Measurements from ENCODE around the gene TLE3.
A peak's percentile ranks its signal among the peaks of the same experiment; 100 is the strongest.
"Not testable (repeated sequence)": the region's sequence is repeated elsewhere in the genome, so short reads cannot be mapped to it uniquely, and the experiment has no call there.

TLE3 gene

DNA sequence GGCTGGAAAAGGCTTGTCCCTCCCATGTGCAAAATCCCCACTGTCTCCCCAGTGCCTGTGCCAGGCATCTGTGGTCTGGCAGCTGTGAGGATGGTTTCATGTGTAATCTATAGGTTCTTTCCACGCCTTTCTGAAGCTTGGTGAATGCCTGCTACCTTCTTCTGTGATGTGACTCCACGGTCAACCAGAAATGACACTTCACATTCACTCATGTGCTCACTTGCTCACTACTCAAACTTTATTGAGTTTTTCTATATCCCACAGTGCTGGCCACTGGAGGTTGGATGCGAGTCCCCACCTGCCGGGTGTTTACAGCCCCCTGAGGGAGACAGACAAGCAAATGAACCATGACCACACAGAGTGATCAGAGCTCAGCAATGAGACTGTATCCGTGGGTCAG lies 27.9 kb upstream of the TLE3 start:
- peak; percentile 57 to 75 for DNase-seq

DNA sequence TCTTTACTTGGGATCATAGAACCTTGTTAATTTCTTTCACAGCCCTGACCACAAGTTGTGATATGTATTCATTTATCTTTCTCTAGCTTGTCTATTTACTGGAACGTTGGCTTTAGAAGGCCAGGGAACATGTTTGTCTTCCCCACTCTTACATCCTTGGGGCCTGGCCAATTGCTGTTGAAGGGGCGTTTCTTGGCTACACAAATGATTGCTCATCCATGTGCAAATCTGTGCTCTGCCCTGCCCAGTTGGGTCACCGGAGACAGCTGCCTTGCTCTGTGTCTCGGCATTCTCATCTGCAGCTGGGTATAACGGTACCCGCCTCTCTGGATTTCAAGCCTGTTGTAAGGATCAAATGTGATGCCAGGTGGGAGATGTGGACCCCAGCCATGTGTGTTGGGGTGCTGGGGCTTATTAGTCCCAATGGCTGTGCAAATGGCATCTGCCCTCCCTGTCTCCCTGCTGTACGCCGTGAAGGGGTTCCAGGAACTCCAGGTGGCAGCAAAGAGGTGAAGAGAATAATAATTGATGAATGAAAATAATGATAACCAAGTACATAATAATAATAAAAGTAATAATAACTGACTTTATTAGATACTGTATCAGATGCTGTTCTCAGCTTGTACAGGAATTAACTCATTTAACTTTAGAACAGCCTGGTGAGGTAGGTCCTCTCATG lies 24.0 kb upstream of the TLE3 start:
- no peak for DNase-seq

DNA sequence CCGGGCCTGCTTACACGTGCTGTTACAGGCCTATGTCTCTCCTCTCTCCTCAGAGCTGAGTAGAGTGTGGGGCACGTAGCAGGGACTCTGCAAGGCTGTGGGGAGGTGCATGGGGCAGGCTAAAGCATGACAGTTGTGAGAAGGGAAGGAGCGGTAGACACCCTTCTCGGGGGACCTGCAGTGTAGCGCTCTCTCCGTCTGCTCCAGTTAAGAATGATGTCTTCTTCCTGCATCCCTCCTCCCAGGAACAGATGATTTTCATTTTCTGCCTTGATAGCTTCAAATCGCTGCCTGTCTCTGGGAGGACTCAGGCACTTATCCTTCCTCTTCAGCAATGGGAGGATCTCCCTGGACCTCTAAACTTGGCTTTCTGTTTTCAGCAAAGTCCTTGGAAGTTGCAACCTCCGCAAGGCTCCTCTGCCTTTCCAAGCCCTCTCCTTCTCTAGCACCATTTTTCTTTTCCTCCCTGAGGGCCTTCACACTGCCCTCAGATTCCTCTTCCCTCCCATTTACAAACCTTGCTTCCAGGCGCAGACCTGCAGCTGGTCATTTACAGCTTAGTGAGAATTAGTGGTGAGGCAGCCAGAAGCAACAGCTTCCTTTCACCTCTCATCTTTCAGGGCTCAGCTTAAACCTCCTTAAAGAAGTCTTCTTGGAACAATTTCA lies 23.4 kb upstream of the TLE3 start:
- no peak for DNase-seq

DNA sequence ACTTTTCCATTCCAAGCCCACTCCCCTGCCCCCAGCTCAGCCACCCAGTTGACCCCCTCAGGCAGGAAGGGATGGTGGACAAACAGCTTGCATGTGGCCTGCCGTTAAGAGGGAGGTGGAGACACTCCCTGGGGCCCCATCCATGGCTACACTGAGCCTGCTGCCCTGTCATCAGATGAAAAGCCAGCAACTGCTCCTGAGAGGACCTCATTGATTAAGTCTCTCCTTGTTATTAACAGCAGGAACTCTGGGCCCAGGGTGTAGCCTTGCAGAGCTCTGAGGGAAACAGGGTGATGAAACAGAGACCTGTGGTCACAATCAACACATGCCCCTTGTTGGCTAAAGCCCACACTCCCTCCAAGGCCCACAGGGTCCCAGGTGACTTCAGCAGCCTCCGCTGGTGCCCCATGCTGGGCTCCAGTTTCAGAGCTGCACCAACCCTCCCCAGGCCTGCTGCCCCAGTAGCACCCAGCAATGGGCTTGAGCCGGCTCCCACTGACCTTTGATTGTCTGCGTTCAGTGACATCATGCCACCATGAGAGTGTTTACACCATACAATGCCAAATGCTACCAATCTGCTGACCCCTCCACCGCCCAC lies 22.3 kb upstream of the TLE3 start:
- no peak for DNase-seq

DNA sequence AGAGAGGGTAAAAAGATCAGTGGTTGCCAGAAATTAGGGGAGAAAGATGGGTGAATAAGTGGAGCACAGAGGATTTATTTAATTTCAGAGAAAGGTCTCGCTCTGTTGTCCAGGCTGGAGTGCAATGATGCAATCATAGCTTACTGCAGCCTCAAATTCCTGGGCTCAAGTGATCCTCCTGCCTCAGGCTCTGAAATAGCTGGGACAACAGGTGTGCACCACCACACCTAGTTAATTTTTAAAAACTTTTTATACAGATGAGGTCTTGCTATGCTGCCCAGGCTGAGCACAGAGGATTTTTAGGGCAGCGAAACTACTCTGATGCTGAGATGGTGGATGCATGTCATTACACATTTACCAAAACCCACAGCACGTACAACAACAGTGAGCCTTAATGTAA lies 20.9 kb upstream of the TLE3 start:
- DNase-seq = no peak

DNA sequence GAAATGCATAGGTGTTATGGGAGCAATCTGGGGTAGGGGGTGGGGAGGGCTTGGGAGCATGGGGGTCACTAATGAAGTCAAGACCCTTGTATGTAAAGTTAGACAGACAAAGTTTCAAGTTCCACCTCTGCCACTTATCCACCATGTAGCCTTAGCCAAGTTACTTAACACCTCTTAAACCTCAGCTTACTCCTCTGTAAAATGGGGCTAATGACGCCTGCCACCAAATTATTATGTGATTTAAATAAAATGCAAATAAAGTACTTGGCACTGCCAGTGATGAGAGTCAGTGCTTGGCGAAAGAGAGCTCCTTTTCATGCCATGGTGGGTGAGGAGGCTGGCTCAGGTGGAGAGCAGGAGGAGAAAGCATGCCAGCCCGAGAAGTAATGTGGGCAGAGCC lies 18.6 kb upstream of the TLE3 start:
- DNase-seq = no peak

DNA sequence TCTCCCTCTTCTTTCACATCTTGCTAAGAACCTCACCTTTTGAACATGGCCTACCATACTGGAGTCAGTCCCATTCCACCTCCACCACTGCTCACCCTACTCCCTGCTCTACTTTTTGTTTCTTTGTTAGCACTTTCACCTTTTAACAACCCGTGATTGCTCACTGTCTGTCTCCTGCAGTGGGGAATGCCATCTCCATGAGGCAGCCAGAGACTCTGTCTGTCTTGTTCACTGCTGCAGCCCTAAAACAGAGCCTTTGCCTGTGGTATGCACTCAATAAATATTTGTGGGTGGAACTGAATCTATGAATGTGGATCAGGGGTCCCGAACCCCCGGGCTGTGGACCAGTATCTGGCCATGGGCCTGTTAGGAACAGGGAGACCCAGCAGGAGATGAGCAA lies 16.5 kb upstream of the TLE3 start:
- DNase-seq = no peak

DNA sequence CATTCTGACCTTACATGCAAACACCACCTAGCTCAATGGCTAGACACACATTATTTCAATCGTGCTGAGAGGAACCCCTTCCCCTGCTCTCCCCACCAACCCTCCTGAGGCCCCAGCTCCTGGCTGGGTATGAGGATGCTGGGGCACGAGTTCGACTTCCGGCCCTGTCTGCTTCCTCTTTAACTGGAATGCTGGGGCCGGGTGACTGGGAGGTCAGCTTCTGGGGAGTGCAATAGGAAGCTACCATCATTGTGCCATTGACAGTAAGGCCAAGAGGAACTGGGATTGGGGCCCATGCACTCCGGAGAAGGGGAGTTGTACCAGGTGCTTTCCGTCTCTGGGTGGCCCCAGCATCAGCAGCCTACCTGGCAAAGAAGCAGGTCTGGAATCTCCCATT lies 15.6 kb upstream of the TLE3 start:
- DNase-seq = no peak

DNA sequence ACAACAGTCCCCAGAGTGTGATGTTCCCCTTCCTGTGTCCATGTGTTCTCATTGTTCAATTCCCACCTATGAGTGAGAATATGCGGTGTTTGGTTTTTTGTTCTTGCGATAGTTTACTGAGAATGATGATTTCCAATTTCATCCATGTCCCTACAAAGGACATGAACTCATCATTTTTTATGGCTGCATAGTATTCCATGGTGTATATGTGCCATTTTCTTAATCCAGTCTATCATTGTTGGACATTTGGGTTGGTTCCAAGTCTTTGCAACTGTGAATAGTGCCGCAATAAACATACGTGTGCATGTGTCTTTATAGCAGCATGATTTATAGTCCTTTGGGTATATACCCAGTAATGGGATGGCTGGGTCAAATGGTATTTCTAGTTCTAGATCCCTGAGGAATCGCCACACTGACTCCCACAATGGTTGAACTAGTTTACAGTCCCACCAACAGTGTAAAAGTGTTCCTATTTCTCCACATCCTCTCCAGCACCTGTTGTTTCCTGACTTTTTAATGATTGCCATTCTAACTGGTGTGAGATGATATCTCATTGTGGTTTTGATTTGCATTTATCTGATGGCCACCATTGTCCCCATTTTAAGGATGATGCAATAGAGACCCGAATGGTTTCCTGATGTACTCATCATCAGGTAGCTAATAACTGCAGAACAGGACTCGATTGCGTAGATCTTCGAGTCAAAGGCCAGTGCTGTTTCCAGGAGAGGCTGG lies 15.0 kb upstream of the TLE3 start:
- DNase-seq = not testable (repeated sequence)

DNA sequence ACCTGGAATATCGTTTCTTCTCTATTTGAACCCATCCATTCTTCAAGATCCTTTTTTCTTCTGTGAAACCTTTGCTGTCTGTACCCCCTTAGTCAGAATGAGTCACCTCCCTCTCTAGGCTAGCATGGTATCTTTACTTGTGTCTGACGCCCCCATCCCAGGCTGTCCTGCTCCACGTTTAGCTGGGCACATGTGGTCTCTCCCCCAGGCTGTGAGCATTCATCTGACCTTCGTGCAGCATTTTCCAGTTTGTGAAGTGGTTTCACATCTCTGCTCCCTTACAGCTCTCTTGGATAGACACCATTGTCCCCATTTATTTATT lies 14.3 kb upstream of the TLE3 start:
- DNase-seq = no peak

DNA sequence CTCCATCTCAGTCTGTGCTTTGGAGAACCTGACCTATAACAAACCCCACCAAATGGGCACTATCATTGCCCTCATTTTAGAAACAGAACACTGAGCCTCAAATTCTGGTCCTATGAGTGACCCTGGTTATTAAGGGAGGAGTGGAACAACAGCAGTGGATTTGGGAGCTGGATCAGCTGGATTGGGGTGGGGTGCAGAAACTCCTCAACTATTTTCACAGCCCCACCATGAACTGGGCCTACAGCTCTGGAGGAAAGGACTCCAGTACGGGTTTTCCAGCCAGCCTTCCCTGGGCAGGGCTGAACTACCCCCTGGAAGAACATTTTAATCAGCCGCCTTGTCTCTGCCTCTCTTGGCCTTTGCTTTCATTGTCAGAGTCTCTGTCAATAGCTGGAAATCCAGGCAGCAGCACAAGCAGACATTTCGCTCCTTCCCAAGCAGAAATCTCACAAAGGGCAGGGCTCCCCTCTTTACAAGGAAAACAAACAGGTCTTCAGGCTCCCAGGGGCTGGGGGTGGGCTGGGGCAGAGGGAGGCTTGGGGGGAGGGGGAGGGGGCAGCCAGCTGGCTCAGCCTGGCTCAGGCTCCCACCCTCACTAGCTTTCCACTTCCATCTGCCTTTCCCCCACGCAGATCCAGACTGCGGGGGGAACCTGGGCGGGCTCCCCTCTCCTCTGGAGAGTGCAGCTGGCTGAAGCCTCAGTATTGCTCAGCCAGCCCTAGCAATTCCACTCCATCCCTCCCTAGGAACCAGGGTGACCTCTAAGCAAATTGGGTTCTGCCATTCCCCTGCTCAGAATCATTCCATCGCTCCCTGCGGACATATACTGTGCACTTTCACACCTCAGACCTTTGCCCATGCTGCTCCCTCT lies 13.7 kb upstream of the TLE3 start:
- DNase-seq = peak; percentile 84 to 91

DNA sequence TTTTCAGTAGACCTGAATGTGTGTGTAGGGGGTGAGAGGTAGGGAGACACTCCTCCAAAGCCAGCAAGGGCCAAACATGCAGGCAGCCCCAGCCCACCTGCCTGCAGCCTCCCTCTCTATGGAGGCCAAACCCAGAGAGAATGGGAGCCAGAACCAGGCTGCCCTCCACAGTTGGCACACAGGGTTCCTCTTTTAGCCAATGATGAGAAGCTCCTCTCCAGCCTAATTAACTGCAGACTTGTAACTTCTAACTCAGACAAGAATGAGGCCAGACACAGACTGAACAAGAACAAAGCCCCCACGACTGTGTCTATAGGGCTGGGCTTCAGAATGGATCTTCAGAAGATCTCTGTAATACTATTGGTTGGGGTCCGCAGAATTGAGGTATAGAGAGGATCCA lies 12.3 kb upstream of the TLE3 start:
- DNase-seq = no peak

DNA sequence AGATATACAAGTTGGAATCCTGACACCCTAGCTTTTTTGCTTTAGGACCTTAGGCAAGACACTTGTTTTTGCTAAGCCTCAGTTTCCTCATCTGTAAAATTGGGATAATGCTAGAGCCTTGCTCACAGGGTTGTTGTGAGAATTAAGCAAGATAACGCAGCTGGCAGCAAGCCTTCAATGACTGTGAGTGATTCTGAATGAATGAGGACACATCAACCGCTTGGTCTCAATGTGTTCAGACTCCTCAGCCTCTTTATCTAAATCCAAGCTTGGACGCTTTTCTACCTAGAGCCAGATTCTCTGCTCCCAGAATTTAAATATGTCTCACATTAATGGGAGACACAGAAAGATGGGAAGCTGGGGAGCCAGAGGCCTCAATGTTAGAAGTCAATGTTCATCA lies 11.8 kb upstream of the TLE3 start:
- DNase-seq = no peak

DNA sequence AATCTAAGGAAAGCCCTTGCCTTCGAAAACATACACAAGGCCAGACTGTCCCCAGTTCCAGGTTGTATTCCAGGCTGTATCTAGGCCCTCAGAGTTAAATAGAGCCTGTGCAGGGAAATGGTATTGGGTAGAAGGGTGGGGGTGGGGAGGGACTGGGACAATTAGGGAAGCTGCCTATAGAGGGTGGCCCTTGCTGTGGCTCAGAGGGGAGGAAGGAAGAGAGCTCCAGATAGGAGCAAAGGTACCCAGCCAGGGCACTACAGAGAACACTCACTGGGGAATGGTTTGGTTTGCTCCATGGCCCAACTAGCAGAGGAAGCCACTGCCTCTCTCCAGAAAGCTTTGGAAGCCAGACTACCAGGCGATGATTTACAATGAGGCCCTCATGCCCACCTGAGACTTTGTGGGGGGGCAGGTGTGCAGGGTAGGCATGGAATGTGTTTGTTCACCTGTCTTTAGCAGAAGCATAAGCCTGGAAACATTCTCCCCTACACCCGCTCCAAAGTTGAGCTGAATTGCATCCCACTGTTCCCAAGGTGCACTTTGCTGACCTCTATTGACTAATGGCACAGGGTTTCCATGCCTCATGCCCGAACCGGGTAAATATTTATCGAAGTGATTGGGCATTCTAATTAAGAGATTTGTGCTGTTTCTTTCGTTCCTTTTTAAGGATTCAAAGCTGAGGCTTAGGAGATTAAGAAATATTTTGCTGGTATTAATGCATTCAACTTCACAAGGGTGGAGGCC lies 6.3 kb upstream of the TLE3 start:
- no peak for DNase-seq

DNA sequence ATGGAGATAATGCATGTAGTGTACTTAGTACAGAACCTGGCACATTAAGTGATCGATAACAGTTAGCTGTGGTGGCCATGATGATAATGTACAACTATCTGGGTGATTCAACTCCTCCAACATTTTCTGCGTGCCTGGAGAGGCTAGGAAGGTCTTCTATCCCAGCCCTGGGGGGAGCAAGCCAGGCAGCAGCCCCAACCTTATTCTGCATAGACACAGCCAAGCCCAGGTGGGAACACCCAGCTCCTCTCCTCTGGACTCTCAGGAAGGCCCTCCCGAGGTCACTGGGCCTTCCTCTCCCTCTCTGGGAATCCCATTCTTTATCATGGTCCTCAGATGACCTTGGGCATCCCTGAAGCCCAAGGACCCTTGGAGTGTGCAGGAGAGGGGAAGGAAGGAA lies 5.1 kb upstream of the TLE3 start:
- no peak for DNase-seq

DNA sequence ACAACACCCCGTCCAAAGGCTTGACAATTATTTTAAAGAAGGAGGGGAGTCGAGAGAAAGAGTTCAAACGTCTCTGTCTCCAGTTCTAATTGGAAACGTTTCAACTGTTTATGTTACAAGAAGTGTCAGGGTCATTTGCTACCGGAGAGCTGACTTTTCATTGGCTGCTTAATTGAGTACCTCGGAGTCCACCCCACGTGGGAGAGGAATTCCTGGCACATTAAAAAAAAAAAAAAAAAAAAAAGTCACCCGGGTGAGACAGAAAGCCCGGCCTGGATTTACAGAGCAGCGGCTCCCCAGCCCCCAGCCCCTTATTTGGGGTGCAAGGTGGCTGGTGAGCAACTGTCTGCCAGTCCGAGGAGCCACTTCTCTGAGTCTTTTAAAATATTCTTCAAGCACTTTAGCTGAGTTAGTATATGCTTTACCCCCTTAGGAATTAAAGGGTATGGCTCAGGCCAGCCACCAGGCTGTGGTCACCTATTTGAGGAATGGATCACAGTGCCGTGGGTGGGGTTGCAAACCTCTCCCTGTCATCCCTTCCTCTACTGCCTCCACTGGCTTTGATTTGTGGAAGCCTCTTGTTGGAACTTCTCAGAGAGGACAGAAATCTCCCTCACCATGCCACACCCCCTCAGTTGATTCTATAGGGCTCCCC lies 3.9 kb upstream of the TLE3 start:
- DNase-seq = peak; percentile 70 to 80

DNA sequence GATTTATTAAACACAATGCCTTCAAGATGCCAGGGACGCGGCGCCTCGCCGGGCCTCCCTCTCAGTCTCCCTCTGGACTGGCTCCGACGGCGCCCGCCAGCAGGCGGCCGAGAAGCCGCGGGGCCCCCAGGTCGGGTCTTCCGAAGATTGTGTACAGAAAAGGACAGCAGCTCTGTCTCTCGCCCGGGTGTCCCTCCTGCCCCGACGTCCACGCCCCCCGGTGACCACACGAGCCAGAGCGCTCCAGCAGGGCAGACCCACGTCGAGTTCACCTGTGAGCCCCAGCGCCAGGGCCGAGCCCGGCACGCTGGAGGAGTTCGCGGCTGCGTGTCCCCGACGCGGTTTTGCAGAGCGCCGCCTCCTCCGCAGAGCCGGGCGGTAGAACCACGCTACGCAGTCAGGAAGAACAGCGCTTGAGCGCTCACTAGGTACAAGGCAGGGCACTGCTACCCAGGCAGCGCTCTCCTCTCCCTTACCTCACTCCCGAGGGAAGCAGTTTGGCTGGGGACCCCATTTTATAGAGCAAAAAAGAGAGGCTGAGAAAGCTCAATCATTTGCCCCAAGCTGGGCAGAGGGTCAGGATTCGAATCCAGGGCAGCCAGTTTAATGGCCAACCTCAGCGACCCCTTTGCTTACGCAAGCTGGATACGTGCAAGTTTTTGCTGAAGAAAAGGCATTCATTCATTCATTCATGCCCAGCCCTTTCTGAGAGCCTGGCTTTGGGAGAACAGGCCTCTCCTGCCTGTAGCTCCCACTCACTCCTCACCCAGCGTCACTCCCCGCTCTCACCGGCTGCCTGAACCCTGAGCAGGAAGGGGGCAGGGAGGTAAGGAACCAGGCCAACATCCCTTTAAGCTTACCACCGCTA lies 3.0 kb upstream of the TLE3 start:
- DNase-seq = peak; percentile 44 to 76

DNA sequence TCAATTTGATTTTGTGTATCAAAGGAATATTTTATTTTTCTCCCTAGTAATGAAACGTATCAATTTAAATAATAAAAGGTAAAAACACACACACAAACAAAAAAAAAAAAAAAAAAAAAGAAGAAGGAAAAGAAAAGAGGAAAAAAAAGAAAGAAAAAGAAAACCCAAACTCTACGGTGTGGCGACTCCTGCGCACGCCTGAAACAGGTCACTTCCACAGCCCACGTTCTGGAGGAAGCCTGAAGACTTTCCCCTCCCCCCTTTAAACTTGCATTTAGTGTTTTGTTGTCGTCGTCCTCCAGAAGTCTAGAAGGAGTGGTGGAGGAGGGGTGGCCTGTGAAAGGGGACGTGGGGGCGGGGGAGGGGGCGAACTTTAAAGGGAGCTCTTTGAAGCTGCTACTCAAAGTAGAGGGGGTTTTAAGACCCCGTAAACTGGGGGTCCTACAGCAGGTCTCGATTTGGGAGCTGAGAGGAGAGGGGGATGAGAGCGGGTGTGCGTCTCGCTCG lies 2.3 kb upstream of the TLE3 start:
- DNase-seq = peak in 1 of 2 experiments; percentile 47

DNA sequence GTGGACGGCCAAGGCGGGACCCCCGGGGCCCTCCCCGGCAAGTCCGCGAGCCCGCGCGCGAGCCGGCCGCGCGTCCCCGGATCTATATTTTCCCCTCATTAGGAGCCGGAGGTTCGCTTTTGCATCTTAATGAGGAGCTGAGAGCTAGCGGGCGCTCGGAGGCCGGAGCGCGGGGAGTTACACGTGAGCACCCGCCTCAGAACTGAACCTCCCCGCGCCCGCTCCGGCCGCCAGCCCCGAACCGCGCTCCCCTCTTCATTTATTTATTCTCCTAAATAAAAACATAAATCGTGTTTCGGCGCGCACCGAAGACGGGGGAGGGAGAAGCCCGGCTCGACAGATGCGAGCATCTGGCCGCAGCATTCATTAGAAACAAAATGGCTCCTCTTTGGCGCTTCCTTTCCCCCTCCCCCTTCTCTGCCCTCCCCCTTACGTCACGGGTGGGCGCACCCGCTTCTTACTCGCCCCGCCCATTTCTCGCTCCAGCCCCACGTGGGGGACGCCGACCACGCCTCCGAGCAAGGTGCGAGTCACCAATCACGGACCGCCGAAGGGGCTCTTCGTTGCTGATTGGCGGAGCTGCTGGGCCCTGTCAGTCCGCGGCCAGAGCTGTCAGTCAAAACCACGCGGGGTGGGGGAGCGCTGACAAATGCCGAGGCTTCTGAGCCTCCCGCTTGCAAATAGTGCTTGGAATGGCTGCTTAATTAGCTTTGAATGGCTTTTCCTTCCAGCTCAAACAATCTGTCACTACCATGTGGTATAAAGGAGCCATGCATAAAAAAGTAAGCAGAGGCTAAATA lies 1.6 kb upstream of the TLE3 start:
- peak; percentile 98 to 99 for DNase-seq
